ENCODE measurements around the gene SCAMP4. TPM values are rescaled to one million over a fixed set of nuclear protein-coding genes. Genes with fewer than 3 reads are reported as not detected.
A peak's percentile ranks its signal among the peaks of the same experiment; 100 is the strongest.

The SCAMP4 gene
- total and polyA plus RNA-seq, 2 experiments from 2014 or later: 39.4 to 106 TPM

- no peak for TF ChIP-seq EZH2phosphoT487 (IDR thresholded peaks at IDR 0.05; ENCODE audit: unreplicated experiment)
- TF ChIP-seq ZNF114 (CRISPR knock-in tag; IDR thresholded peaks at IDR 0.05): no peak
- no peak for TF ChIP-seq POLR2AphosphoS5 (IDR thresholded peaks at IDR 0.05; ENCODE audit: low read depth)
- TF ChIP-seq EZH2 (IDR thresholded peaks at IDR 0.05; ENCODE audit: low read depth, unreplicated experiment): no peak
- TF ChIP-seq STAT1 (IDR thresholded peaks at IDR 0.05; ENCODE audit: unreplicated experiment): no peak
- TF ChIP-seq, protein P1, sequence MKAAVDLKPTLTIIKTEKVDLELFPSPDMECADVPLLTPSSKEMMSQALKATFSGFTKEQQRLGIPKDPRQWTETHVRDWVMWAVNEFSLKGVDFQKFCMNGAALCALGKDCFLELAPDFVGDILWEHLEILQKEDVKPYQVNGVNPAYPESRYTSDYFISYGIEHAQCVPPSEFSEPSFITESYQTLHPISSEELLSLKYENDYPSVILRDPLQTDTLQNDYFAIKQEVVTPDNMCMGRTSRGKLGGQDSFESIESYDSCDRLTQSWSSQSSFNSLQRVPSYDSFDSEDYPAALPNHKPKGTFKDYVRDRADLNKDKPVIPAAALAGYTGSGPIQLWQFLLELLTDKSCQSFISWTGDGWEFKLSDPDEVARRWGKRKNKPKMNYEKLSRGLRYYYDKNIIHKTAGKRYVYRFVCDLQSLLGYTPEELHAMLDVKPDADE (IDR thresholded peaks at IDR 0.05): no peak
- TF ChIP-seq, protein P2, sequence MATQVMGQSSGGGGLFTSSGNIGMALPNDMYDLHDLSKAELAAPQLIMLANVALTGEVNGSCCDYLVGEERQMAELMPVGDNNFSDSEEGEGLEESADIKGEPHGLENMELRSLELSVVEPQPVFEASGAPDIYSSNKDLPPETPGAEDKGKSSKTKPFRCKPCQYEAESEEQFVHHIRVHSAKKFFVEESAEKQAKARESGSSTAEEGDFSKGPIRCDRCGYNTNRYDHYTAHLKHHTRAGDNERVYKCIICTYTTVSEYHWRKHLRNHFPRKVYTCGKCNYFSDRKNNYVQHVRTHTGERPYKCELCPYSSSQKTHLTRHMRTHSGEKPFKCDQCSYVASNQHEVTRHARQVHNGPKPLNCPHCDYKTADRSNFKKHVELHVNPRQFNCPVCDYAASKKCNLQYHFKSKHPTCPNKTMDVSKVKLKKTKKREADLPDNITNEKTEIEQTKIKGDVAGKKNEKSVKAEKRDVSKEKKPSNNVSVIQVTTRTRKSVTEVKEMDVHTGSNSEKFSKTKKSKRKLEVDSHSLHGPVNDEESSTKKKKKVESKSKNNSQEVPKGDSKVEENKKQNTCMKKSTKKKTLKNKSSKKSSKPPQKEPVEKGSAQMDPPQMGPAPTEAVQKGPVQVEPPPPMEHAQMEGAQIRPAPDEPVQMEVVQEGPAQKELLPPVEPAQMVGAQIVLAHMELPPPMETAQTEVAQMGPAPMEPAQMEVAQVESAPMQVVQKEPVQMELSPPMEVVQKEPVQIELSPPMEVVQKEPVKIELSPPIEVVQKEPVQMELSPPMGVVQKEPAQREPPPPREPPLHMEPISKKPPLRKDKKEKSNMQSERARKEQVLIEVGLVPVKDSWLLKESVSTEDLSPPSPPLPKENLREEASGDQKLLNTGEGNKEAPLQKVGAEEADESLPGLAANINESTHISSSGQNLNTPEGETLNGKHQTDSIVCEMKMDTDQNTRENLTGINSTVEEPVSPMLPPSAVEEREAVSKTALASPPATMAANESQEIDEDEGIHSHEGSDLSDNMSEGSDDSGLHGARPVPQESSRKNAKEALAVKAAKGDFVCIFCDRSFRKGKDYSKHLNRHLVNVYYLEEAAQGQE (IDR thresholded peaks at IDR 0.05; ENCODE audit: unreplicated experiment): no peak
Measured at GRCh38 chr19:1959928-1960589, 54.9 kb downstream of the SCAMP4 start (continued).

DNA sequence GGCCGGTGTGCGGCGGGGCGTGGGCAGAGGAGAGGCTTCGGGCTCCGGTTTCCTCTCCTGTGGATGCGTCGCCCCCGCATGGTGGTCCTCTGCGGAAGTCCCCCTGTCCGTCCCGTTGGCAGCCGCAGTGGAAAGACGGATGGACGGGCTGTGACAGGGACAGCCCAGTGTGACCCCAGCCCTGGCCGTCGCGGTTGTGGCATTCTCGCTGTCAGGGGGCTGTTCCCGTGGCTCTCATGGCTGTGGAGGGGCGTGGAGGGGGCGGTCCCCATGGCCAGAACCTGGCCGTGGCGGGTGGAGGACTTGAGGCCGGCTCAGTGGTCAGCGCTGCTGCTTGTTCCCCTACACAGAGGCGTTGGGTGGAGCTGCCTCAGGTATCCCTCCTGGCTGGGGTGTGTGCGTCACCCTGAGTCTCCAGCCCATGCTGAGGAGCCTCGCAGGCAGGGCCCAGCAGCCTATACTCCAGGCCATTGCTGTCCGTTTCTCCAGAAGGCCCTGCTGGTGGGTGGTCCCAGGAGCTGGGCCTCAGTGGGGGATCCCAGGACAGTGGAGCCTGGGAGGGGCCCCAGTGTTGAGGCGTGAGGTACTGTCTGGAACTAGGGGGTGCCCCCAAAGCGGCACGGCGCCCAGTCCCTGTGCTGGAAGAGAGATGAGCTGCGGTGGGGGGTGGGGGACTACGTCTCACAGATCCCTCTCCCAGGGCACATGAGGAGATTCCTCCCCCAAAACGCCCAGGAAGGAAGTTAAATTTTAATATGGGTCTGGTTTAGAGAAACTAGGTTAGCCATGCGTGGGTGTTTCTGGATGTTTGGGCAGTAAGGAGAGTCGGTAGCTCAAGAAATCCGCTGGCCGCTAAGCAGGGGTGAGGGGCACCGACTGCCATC is 56.0 kb downstream of the SCAMP4 start:
- Mint-ChIP-seq H3K27ac (no peak overlapping the region), H3K4me3 (no peak overlapping the region), H3K27me3 (ENCODE audit: insufficient read depth, low read depth, poor library complexity) (peaks cover 7% of the 10 kb centered on the region), H3K36me3 (ENCODE audit: low read depth) (peaks cover 8% of the 10 kb centered on the region; the same call in 2 of the 3 replicates), H3K9me3 (no peaks in the 10 kb centered on the region), H3K4me1 (peaks cover 9% of the 10 kb centered on the region; the same call in 2 of the 3 replicates)
- DNase-seq (ENCODE audit: low spot score) (no peak), ATAC-seq (no peak)
- no peaks in the 10 kb centered on the region; the same call in 1 of the 2 replicates for H3K4me1 ChIP-seq (ENCODE audit: insufficient read depth)
- H2AFZ ChIP-seq: no peak overlapping the region
- H4K20me1 ChIP-seq (replicated peaks; ENCODE audit: insufficient read depth): peaks cover 39% of the 10 kb centered on the region
- no peaks in the 10 kb centered on the region for H3K36me3 ChIP-seq (ENCODE audit: insufficient read depth)
- H3K4me2 ChIP-seq: no peak overlapping the region
- no peaks in the 10 kb centered on the region; the same call in 1 of the 2 replicates for H3F3A ChIP-seq (replicated peaks; ENCODE audit: low read depth)
- H3K4me3 ChIP-seq: no peak overlapping the region
- no peaks in the 10 kb centered on the region for H3K27me3 ChIP-seq (ENCODE audit: insufficient read depth)
- no peak for TF ChIP-seq CREB1 (CRISPR knock-in tag; IDR thresholded peaks at IDR 0.05; ENCODE audit: low read depth)
- no peak for TF ChIP-seq STAT1 (IDR thresholded peaks at IDR 0.05; ENCODE audit: unreplicated experiment)
- TF ChIP-seq CTCF (conservative IDR thresholded peaks at IDR 0.05; ENCODE audit: low read depth in 2 of 2): peak in 1 of 2 experiments; percentile 16; a peak in 1 of 4 replicates
- peaks cover 85% of the 10 kb centered on the region for H3K79me2 ChIP-seq (replicated peaks; ENCODE audit: insufficient read depth)
- H3K27ac ChIP-seq (ENCODE audit: low read depth): no peak overlapping the region
- no peaks in the 10 kb centered on the region for H3K9me2 ChIP-seq (ENCODE audit: insufficient read depth)

All from GM23338 (cell line).